H1 (cell line): ENCODE results near the gene BCAS3. TPM values are rescaled to one million over a fixed set of nuclear protein-coding genes. Genes with fewer than 3 reads are reported as not detected.

ENCODE experiments used
- EP300 ChIP-seq, 2 experiments: IDR thresholded peaks; 1 replicate in 1 of 2; 2 replicates in 1 of 2; pipeline ENCODE4 v1.6.1; 2011 to 2012; ENCODE audit warnings: low read depth in 2 of 2, low read length in 2 of 2, mild to moderate bottlenecking in 2 of 2, borderline replicate concordance in 1 of 2, inconsistent platforms in 1 of 2, moderate library complexity in 1 of 2
- POU5F1 ChIP-seq: IDR thresholded peaks from 2 replicates; pipeline ENCODE4 v1.6.1; 2011; ENCODE audit warnings: low read depth, mild to moderate bottlenecking, low read length, moderate library complexity
- SRF ChIP-seq: IDR thresholded peaks from 2 replicates; pipeline ENCODE4 v1.6.1; 2011; ENCODE audit warnings: mild to moderate bottlenecking, low read depth, low read length, moderate library complexity
- TBP ChIP-seq: IDR thresholded peaks from 2 replicates; pipeline ENCODE4 v1.6.1; 2011; ENCODE audit warnings: low read depth, low read length, improper control_type of control experiment
- polyA plus RNA-seq, 7 experiments: library from polyadenylated mRNA; depleted of rRNA in 3 of 7; stranded (reverse) in 5 of 7; unstranded in 2 of 7; fragments of >200 nt in 5 of 7; fragments of 200-250 nt in 2 of 7; gene quantifications; 1 replicate in 5 of 7; 2 replicates in 1 of 7; 4 replicates in 1 of 7; pipeline versions ENCODE4 v1.2.1 to v1.2.3, GENCODE V29; 2011 to 2013; ENCODE audit warnings: missing spikeins in 2 of 7, mixed read lengths in 2 of 7
- total RNA-seq: library from RNA; stranded (reverse); fragmentation: NEBNext Ultra II Directional; extraction: Animal tissue kit (Norgen Biotek cat#: 25700); gene quantifications from 2 replicates; pipeline ENCODE4 v1.2.1, GENCODE V29; 2021

Gene BCAS3
- total and polyA plus RNA-seq, 2 of the 8 experiments (the other 6 are each of a cell fraction or from before 2014, with no cell fraction given), result 9.9 to 13.3 TPM

- TF ChIP-seq POU5F1 (no peak), TBP (no peak), EP300 (IDR thresholded peaks at IDR 0.05; ENCODE audit: borderline replicate concordance in 1 of 2, low read depth in 2 of 2, low read length in 2 of 2) (no peak), SRF (no peak)
Observed at GRCh38 chr17:61134551-61135235, 457.0 kb downstream of the BCAS3 start (continued).
